DMS114 treated with DMSO at 0.1 percent for 48 hours (cell line): Measurements from ENCODE around the gene RPL15.

ENCODE experiments used
- DNase-seq: peaks from one replicate; lab custom pipeline; 2025; ENCODE audit not compliant: unreplicated experiment; lab: John Stamatoyannopoulos, UW

RPL15 gene

DNA sequence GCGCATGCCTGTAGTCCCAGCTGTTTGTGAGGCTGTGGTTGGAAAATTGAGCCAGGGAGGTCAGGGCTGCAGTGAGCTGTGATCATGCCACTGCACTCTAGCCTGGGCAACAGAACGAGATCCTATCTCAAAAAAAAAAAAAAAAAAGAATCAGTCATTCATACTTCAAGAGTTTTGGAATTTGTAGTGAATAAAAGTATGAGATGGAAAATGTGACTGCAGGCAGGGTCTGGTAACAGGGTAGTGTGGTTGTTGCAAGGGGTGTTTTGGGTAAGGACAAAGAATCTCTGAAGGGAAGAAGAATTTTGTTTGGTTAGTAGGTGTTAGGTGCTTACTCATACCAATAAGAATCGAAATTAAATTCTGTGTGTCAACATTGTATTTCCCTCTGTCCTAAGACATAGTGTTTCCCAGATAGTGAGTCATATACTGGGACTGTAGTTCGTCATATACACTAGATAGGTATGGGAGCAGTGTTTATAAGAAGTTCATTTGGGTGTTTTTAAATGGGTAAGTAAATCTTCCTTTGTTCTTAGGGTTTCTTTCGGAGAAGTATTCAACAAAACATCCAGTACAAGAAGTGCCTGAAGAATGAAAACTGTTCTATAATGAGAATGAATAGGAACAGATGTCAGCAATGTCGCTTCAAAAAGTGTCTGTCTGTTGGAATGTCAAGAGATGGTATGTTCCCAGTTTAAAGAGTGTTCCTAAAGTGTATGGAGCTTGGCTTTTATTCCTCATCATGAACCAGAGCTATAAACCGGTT, 42.4 kb downstream of the RPL15 start:
- DNase-seq = no peak

DNA sequence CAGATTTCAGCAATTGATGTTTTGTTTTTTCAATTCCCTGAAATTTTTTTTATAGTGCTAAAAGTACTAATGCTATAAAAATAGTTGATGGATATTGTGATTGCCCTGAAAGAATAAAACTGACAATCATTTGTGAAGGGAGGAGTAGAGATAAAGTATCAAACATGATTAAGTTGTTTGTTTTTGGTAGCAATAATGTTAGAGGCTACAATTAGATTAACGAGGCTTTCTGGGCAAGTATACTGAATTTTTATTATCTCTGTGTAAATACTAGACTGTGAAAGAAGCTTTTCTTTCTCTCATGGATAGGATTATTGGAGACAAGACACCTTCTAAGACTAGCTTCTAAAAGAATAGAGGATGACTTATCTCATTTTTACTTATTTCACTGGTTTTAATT, 43.7 kb downstream of the RPL15 start:
- DNase-seq = no peak

DNA sequence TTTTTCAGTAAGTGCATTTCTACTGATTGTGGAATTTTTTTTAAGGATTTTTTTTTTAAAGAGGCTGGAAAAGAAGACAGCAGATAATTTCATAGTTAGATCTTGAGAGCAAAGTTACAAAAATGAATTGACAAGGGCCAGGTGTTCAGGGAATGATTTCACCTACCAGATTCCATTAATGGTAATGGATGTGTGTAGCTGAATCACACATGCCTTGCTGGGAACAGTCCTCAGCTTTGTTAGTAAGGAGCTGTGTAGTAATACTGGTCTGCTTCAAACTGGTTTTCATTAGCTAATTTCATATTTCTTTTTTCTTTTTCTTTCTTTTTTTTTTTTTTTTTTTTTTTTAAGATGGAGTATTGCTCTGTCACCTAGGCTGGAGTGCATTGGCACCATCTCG, 44.1 kb downstream of the RPL15 start:
- no peak for DNase-seq

DNA sequence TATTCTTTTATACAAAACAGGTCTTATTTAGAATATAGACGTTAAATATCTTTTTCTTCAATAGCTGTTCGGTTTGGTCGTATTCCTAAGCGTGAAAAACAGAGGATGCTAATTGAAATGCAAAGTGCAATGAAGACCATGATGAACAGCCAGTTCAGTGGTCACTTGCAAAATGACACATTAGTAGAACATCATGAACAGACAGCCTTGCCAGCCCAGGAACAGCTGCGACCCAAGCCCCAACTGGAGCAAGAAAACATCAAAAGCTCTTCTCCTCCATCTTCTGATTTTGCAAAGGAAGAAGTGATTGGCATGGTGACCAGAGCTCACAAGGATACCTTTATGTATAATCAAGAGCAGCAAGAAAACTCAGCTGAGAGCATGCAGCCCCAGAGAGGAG, 45.0 kb downstream of the RPL15 start:
- DNase-seq = no peak

DNA sequence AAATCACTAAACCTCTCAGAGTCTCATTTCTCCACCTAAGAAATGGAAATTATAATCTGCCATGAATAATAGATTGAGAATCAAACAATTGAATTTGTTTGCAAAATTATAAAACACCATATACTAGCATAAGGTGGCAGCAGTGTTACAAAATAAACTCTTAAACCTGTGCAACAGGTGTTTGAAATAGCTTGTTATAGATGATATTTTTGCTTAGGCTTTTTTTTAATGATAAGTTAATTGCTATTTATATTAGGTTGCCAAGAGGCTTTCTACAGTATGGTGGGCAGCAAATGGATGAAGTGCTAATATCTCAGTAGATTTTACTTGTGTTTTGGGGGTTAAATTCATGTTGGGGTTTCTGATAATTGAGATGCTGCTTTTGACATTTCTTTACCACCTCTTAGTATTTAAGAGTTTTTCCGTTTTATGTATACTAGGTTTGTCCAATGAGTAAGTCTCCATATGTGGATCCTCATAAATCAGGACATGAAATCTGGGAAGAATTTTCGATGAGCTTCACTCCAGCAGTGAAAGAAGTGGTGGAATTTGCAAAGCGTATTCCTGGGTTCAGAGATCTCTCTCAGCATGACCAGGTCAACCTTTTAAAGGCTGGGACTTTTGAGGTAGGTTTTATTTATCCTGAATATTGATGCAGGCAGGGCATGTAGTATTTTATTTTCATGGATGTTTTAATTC, 47.8 kb downstream of the RPL15 start:
- no peak for DNase-seq

DNA sequence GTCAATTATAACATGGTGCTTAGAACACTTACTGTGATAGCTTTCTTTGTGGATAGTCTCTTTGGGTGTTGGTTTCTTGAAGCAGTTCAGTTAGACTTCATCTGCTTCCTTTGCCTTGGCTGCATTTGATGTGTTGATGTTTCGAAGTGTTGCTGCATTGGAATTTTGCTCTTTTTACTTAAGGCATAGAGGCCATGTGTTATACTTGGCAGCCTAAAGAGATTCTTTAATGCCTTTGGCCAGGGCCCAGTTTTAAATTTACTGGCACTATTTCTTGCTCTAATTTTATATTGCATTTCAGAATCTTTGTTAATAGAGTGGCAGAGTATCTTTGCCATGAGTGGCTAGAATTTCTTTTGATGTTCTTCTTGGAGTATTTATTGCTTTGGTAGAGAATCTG, 49.4 kb downstream of the RPL15 start:
- DNase-seq = no peak

DNA sequence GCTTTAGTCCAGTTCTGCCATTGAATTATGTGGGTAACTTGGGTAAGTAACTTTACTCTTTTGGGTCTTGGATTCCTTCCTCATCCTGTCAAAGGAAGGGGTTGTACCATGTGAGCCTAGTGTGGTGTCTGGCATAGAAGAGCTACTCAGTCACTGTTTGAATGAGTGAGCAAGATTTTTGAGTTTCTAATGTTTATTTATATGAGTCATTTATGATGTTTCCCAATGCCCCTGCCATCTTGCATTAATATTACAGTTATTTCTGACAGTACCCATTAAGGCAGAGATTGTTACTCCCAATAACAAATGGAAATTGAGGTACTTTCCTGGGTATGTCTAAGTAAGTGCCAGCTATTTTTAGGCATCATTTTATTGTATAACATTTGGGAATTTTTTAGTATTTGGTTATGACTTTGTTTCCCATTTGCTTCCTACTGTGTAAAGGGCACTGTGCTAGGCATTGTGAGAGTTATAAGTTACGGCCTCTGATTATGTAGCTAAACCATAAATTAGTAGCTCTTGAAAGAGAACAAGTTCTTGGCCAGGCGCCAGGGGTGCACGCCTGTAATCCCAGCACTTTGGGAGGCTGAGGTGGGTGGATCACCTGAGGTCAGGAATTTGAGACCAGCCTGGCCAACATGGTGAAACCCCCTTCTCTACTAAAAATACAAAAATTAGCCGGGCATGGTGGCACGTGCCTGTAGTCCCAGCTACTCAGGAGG, 51.7 kb downstream of the RPL15 start:
- DNase-seq = no peak

DNA sequence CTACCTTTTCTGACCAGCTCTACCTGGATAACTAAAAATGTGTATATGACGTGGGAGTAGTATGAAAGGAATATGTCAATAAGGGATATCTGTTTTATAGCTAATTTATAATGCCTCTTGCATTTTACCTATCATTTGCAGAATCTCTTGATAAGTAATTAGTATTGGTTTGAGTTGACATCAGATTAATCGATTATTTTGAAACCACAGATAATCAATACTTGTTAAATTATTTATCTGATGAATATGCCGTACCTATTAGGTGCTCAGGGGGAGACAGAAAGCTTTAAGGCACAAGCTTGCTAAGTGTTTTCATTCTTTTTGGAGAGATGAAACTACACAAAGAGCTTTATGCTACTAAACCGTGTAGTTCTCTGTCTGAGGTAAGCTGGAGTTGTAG, 52.5 kb downstream of the RPL15 start:
- no peak for DNase-seq
